A549 (cell line): ENCODE data around the gene SGSM2.

Experiments
- EP300 ChIP-seq, 2 experiments: fragments of >200 bp; sonication (Bioruptor Twin); formaldehyde crosslinking; IDR thresholded peaks; 2 replicates in 1 of 2; 3 replicates in 1 of 2; pipeline ENCODE4 v1.6.1; 2016 to 2017
- ZC3H11A ChIP-seq: fragments of 450-650 bp; IDR thresholded peaks from 2 replicates; pipeline ENCODE4 v1.6.1; 2014; ENCODE audit warnings: antibody characterized with exemption, mild to moderate bottlenecking

DNA sequence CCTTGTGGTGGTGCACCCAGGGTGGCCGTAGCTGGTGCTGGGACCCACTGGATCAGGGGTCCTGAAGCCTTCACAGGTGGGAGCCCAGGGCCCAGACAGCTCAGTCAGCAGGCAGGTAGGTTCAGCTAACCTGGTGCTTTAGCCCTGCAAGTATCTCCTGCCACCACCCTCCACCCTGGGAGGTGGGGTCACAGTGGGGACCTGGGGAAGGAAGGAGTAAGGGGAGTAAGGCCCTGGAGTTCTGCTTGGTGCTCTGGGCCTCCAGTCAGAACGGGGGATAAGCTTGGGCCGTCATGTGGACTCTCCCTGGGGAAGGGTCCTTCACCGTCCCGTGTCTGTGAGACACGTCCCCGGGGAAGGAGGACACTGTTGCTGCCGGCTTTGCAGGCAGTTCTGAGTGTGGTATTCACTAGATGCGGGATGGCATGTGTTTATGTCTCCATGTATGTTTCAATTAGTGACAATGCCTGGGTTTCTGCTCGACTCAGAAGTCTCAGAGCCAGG is 20.7 kb downstream of the SGSM2 start:
- TF ChIP-seq EP300 (IDR thresholded peaks at IDR 0.05): no peak
- no peak for TF ChIP-seq ZC3H11A
